A549 (cell line): ENCODE data around the gene VPS45. TPM values are rescaled to one million over a fixed set of nuclear protein-coding genes. Genes with fewer than 3 reads are reported as not detected.
"Not testable (repeated sequence)": the region's sequence is repeated elsewhere in the genome, so short reads cannot be mapped to it uniquely, and the experiment has no call there.

Source experiments
- ATAC-seq, 2 experiments: fragments of 200-7000 bp in 1 of 2; fragments of >200 bp in 1 of 2; cut with Nextera tagmentation in 1 of 2; cut with Tn5 transposase in 1 of 2; 3 replicates each; pipeline versions ENCODE4 v1.8.0 to v1.9.1; 2018 to 2020; ENCODE audit warnings: mild to moderate bottlenecking in 1 of 2, moderate library complexity in 1 of 2
- CTCF ChIA-PET: fragments of 300-600 bp; sonication (Branson Sonifier 250); formaldehyde crosslinking; extraction: SDS; loops from one replicate; lab custom pipeline; 2021; ENCODE audit warnings: antibody characterized with exemption, inconsistent platforms; lab: Yijun Ruan, JAX
- POLR2A ChIA-PET: fragments of 350-600 bp; formaldehyde crosslinking; extraction: SDS; loops from one replicate; lab custom pipeline; 2021; ENCODE audit warnings: antibody characterized with exemption, inconsistent platforms; lab: Yijun Ruan, JAX
- DNase-seq, 2 experiments: peaks; one replicate each; pipeline versions ENCODE4 v3.0.0 to v3.0.0-alpha.2; 2011 to 2016; ENCODE audit warnings: low read depth in 1 of 2, low spot score in 1 of 2
- FAIRE-seq: peaks from 2 replicates; lab custom pipeline; 2011; peaks lifted over from hg19 to GRCh38; lab: Jason Lieb, UNC
- H3K27ac ChIP-seq, 2 experiments: fragments of >200 bp; sonication (Bioruptor Twin); formaldehyde crosslinking; 3 replicates each; pipeline ENCODE4 v1.5.1; 2016 to 2017
- H3K4me1 ChIP-seq: fragments of >200 bp; sonication (Bioruptor Twin); formaldehyde crosslinking; 3 replicates; pipeline ENCODE4 v1.6.1; 2016
- H3K4me2 ChIP-seq: fragments of >200 bp; sonication (Bioruptor Twin); formaldehyde crosslinking; 3 replicates; pipeline ENCODE4 v1.6.1; 2016
- H3K4me3 ChIP-seq: fragments of >200 bp; sonication (Bioruptor Twin); formaldehyde crosslinking; 3 replicates; pipeline ENCODE4 v1.5.1; 2016
- H3K9me3 ChIP-seq: fragments of >200 bp; sonication (Bioruptor Twin); formaldehyde crosslinking; 3 replicates; pipeline ENCODE4 v1.6.1; 2016
- BHLHE40 ChIP-seq: IDR thresholded peaks from 2 replicates; pipeline ENCODE4 v1.6.1; 2012; ENCODE audit warnings: low read depth, low read length, inconsistent platforms
- CBX8 ChIP-seq: fragments of 200-600 bp; sonication (generic); IDR thresholded peaks from 2 replicates; pipeline ENCODE4 v1.6.1; 2016
- EHMT2 ChIP-seq: fragments of 200-600 bp; sonication (generic); IDR thresholded peaks from 2 replicates; pipeline ENCODE4 v1.6.1; 2016; ENCODE audit warnings: antibody characterized with exemption, low read depth, mild to moderate bottlenecking, moderate library complexity
- ESRRA ChIP-seq: fragments of 150-350 bp; IDR thresholded peaks from 2 replicates; pipeline ENCODE4 v1.6.1; 2014; ENCODE audit warnings: mild to moderate bottlenecking, low read length, borderline replicate concordance
- GATA3 ChIP-seq: IDR thresholded peaks from 2 replicates; pipeline ENCODE4 v1.6.1; 2012; ENCODE audit warnings: borderline replicate concordance
- HDAC2 ChIP-seq: fragments of 200-600 bp; sonication (generic); IDR thresholded peaks from 2 replicates; pipeline ENCODE4 v1.6.1; 2016
- HOXB5 ChIP-seq: fragments of 250-450 bp; sonication (Bioruptor Pico); IDR thresholded peaks from 2 replicates; pipeline ENCODE4 v1.5.0; 2020; ENCODE audit warnings: mild to moderate bottlenecking, moderate library complexity
- JUN ChIP-seq, 2 experiments: fragments of >200 bp; sonication (Bioruptor Twin); formaldehyde crosslinking; IDR thresholded peaks; 2 replicates in 1 of 2; 3 replicates in 1 of 2; pipeline ENCODE4 v1.6.1; 2016 to 2017
- KDM1A ChIP-seq: fragments of 200-600 bp; sonication (generic); IDR thresholded peaks from 2 replicates; pipeline ENCODE4 v1.6.1; 2016; ENCODE audit warnings: low read depth, mild to moderate bottlenecking
- MAZ ChIP-seq: fragments of 150-350 bp; IDR thresholded peaks from 2 replicates; pipeline ENCODE4 v1.6.1; 2014; ENCODE audit warnings: antibody characterized with exemption, low read depth, low read length, borderline replicate concordance
- NFE2L2 ChIP-seq: fragments of 150-350 bp; conservative IDR thresholded peaks from 2 replicates; pipeline ENCODE4 v1.6.1; 2014; ENCODE audit warnings: low read length
- NPAS2 ChIP-seq: fragments of 250-450 bp; sonication (Bioruptor Pico); IDR thresholded peaks from 2 replicates; pipeline ENCODE4 v1.8.0; 2022; ENCODE audit warnings: mild to moderate bottlenecking, moderate library complexity, borderline replicate concordance
- PHF8 ChIP-seq: fragments of 200-600 bp; sonication (generic); IDR thresholded peaks from 2 replicates; pipeline ENCODE4 v1.6.1; 2016; ENCODE audit warnings: low read depth, mild to moderate bottlenecking, antibody characterized with exemption, moderate library complexity, borderline replicate concordance
- POLR2A ChIP-seq: IDR thresholded peaks from 2 replicates; pipeline ENCODE4 v1.6.1; 2012; ENCODE audit warnings: mild to moderate bottlenecking, low read length
- POLR2AphosphoS2 ChIP-seq: conservative IDR thresholded peaks from 2 replicates; pipeline ENCODE4 v1.6.1; 2012; ENCODE audit warnings: low read length, improper control_type of control experiment, inconsistent platforms
- RAD21 ChIP-seq, 2 experiments: fragments of >200 bp in 1 of 2; sonication (Bioruptor Twin) in 1 of 2; formaldehyde crosslinking in 1 of 2; IDR thresholded peaks in 1 of 2; conservative IDR thresholded peaks in 1 of 2; 2 replicates in 1 of 2; 3 replicates in 1 of 2; pipeline ENCODE4 v1.6.1; 2012 to 2018; ENCODE audit warnings: inconsistent platforms in 1 of 2
- RARB ChIP-seq: fragments of 250-450 bp; sonication (Bioruptor Pico); IDR thresholded peaks from 2 replicates; pipeline ENCODE4 v1.8.0; 2021; ENCODE audit warnings: mild to moderate bottlenecking, moderate library complexity
- RCOR1 ChIP-seq: fragments of 150-350 bp; IDR thresholded peaks from 2 replicates; pipeline ENCODE4 v1.6.1; 2014; ENCODE audit warnings: antibody characterized with exemption, low read length, low read depth
- RFX5 ChIP-seq: fragments of 450-650 bp; IDR thresholded peaks from 2 replicates; pipeline ENCODE4 v1.7.1; 2014; ENCODE audit warnings: antibody characterized with exemption, mild to moderate bottlenecking, moderate library complexity
- ZC3H11A ChIP-seq: fragments of 450-650 bp; IDR thresholded peaks from 2 replicates; pipeline ENCODE4 v1.6.1; 2014; ENCODE audit warnings: antibody characterized with exemption, mild to moderate bottlenecking
- ZFP36 ChIP-seq: fragments of 450-650 bp; IDR thresholded peaks from 2 replicates; pipeline ENCODE4 v1.6.1; 2014; ENCODE audit warnings: borderline replicate concordance; ENCODE audit not compliant: partially characterized antibody
- ZSCAN20 ChIP-seq: fragments of 250-450 bp; sonication (Bioruptor Pico); IDR thresholded peaks from 2 replicates; pipeline ENCODE4 v1.8.0; 2022; ENCODE audit warnings: mild to moderate bottlenecking, moderate library complexity
- WGBS: methylation state at CpG from one replicate; pipeline ENCODE4 v1.1.6; 2017; ENCODE audit errors: missing lambda C conversion rate; 5-methylcytosine and 5-hydroxymethylcytosine counted together
- polyA plus RNA-seq, 4 experiments: library from polyadenylated mRNA; depleted of rRNA in 3 of 4; stranded (reverse); fragments of >200 nt; fragmentation: RNase III in 1 of 4; extraction: RNeasy Plus Mini Kit Qiagen cat#74134 plus additional on column Dnase treatment in 1 of 4; gene quantifications; 2 replicates in 3 of 4; 3 replicates in 1 of 4; pipeline ENCODE4 v1.2.3, GENCODE V29; 2011 to 2017
- TF ChIP-seq, protein P1 (sequence below): fragments of 200-600 bp; sonication (generic); IDR thresholded peaks from 2 replicates; pipeline ENCODE4 v1.6.1; 2016; ENCODE audit warnings: antibody characterized with exemption, mild to moderate bottlenecking, moderate library complexity
- TF ChIP-seq, protein P2 (sequence below): IDR thresholded peaks from 2 replicates; pipeline ENCODE4 v1.6.1; 2012
- TF ChIP-seq, protein P3 (sequence below): fragments of >200 bp; sonication (Bioruptor Twin); formaldehyde crosslinking; IDR thresholded peaks from 3 replicates; pipeline ENCODE4 v1.5.1; 2016

VPS45 gene
- polyA plus RNA-seq, 2 of the 4 experiments (the other 2 are of a cell fraction), result 22.1 to 49.7 TPM

DNA sequence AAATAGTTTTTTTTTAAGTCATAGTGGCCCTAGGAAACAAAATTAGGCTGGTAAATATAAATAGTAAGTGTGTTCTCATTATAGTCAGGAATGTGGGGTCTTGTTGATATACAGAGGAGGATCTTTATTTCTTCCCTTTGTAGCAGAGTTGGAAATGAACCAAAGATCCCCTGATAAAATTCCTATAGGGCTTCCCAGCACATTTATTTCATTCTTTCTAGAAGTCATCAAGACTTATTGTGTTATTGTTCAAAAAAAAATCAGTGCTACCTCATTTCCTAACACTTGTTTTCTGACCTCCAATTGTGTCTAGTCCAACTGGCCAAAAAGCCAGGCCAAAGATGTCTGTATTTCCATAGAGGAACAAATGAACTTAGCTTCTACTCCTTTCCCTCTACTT is 74.5 kb downstream of the VPS45 start:
- Histone ChIP-seq H3K4me1 (no peaks in the 10 kb centered on the region), H3K4me2 (no peak overlapping the region), H3K4me3 (no peak overlapping the region), H3K9me3 (no peaks in the 10 kb centered on the region), H3K27ac (no peak overlapping the region)
- no peak for DNase-seq
- ChIA-PET POLR2A (no interaction called here), CTCF (no interaction called here)
- no peak for TF ChIP-seq ZSCAN20 (CRISPR knock-in tag)
- no peak for TF ChIP-seq RAD21 (conservative IDR thresholded peaks at IDR 0.05 in 1 of 2, IDR thresholded peaks at IDR 0.05 in 1 of 2)
- no peak for TF ChIP-seq PHF8
- TF ChIP-seq GATA3, result no peak
- TF ChIP-seq EHMT2, result no peak
- no peak for TF ChIP-seq JUN (IDR thresholded peaks at IDR 0.05)
- TF ChIP-seq NFE2L2, result no peak
- TF ChIP-seq NPAS2 (CRISPR knock-in tag), result no peak
- no peak for TF ChIP-seq ZFP36
- TF ChIP-seq CBX8, result no peak
- TF ChIP-seq ESRRA, result no peak
- TF ChIP-seq MAZ, result no peak
- TF ChIP-seq, protein P1, sequence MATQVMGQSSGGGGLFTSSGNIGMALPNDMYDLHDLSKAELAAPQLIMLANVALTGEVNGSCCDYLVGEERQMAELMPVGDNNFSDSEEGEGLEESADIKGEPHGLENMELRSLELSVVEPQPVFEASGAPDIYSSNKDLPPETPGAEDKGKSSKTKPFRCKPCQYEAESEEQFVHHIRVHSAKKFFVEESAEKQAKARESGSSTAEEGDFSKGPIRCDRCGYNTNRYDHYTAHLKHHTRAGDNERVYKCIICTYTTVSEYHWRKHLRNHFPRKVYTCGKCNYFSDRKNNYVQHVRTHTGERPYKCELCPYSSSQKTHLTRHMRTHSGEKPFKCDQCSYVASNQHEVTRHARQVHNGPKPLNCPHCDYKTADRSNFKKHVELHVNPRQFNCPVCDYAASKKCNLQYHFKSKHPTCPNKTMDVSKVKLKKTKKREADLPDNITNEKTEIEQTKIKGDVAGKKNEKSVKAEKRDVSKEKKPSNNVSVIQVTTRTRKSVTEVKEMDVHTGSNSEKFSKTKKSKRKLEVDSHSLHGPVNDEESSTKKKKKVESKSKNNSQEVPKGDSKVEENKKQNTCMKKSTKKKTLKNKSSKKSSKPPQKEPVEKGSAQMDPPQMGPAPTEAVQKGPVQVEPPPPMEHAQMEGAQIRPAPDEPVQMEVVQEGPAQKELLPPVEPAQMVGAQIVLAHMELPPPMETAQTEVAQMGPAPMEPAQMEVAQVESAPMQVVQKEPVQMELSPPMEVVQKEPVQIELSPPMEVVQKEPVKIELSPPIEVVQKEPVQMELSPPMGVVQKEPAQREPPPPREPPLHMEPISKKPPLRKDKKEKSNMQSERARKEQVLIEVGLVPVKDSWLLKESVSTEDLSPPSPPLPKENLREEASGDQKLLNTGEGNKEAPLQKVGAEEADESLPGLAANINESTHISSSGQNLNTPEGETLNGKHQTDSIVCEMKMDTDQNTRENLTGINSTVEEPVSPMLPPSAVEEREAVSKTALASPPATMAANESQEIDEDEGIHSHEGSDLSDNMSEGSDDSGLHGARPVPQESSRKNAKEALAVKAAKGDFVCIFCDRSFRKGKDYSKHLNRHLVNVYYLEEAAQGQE, result no peak
- TF ChIP-seq BHLHE40, result no peak
- TF ChIP-seq RFX5, result no peak
- TF ChIP-seq HDAC2, result no peak
- TF ChIP-seq, protein P2, sequence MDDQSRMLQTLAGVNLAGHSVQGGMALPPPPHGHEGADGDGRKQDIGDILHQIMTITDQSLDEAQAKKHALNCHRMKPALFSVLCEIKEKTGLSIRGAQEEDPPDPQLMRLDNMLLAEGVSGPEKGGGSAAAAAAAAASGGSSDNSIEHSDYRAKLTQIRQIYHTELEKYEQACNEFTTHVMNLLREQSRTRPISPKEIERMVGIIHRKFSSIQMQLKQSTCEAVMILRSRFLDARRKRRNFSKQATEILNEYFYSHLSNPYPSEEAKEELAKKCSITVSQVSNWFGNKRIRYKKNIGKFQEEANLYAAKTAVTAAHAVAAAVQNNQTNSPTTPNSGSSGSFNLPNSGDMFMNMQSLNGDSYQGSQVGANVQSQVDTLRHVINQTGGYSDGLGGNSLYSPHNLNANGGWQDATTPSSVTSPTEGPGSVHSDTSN, result no peak
- no peak for FAIRE-seq
- ATAC-seq, result no peak

DNA sequence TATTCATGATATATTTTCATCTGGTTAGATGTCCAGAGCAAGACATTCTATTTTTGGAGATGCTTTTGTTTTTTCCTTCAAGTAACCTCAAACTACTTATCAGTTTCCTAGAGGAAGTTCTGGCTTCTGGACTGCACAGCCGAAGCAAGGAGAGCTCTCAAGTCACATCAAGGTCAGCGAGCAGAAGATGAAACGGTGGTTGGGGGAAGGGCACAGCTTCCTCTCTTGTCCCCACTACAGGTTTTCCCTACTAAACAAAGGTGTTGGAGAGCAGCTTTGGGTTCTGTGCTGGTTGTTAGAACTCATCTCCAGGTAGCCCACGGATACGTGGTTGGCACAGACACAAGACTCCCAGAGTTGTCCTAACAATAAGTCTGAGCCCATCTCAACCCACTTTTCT is 77.0 kb downstream of the VPS45 start:
- CTCF ChIA-PET, result interaction anchor here (1.9 kb wide), 1 partner anchor 24 kb away, joined by 5 read pairs; no protein-coding TSS in a partner anchor
- FAIRE-seq, result no peak
- no peak for TF ChIP-seq KDM1A
- TF ChIP-seq HOXB5 (CRISPR knock-in tag), result no peak
- no peak for TF ChIP-seq POLR2AphosphoS2
- no peak for TF ChIP-seq ZC3H11A
- no peak for TF ChIP-seq RARB (CRISPR knock-in tag)
- no peak for TF ChIP-seq POLR2A
- no peak for TF ChIP-seq HDAC2
- TF ChIP-seq, protein P3, sequence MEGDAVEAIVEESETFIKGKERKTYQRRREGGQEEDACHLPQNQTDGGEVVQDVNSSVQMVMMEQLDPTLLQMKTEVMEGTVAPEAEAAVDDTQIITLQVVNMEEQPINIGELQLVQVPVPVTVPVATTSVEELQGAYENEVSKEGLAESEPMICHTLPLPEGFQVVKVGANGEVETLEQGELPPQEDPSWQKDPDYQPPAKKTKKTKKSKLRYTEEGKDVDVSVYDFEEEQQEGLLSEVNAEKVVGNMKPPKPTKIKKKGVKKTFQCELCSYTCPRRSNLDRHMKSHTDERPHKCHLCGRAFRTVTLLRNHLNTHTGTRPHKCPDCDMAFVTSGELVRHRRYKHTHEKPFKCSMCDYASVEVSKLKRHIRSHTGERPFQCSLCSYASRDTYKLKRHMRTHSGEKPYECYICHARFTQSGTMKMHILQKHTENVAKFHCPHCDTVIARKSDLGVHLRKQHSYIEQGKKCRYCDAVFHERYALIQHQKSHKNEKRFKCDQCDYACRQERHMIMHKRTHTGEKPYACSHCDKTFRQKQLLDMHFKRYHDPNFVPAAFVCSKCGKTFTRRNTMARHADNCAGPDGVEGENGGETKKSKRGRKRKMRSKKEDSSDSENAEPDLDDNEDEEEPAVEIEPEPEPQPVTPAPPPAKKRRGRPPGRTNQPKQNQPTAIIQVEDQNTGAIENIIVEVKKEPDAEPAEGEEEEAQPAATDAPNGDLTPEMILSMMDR, result no peak
- no peak for TF ChIP-seq ESRRA
- TF ChIP-seq BHLHE40, result no peak
- no peak for TF ChIP-seq RCOR1
- no peak for TF ChIP-seq ZFP36
- TF ChIP-seq PHF8, result no peak

DNA sequence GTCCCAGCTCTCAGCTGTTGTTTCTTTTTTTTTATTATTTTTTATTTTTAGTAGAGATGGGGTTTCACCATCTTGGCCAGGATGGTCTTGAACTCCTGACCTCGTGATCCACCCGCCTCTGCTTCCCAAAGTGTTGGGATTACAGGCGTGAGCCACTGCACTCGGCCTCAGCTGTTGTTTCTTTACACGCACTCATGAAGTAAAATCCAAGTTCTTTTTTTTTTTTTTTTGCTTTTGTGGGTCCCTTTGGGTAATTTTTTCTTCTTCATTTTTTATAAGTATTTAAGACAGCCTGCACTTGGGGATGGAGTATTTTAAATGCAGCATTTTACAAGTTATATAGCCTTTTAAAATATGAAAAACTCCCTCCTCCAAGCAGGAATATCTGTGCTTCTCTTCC is 78.4 kb downstream of the VPS45 start:
- H3K4me1 ChIP-seq, POLR2A ChIA-PET, H3K9me3 ChIP-seq, H3K4me2 ChIP-seq, DNase-seq, ATAC-seq, H3K4me3 ChIP-seq, FAIRE-seq, H3K27ac ChIP-seq: not testable (repeated sequence)
- CTCF ChIA-PET, result interaction anchor here (0.6 kb wide), 1 partner anchor 64 kb away, joined by 4 read pairs; no protein-coding TSS in a partner anchor
- 91% methylated on average over 5 of the region's 5 CpGs for whole genome bisulfite sequencing

More for the DNA sequence above, 77.0 kb downstream of the VPS45 start:
- POLR2A ChIA-PET, result no interaction called here
- Histone ChIP-seq H3K9me3 (no peaks in the 10 kb centered on the region), H3K4me1 (0 out of 3 replicates have a peak, but pooled peaks cover 3% of the 10 kb centered on the region), H3K4me2 (no peak overlapping the region), H3K4me3 (no peak overlapping the region), H3K27ac (no peak overlapping the region)
- no peak for ATAC-seq
- DNase-seq, result no peak
- WGBS, result 89% methylated on average over 5 of the region's 5 CpGs
